H9 (cell line): ENCODE measurements around the gene LATS2. TPM values are rescaled to one million over a fixed set of nuclear protein-coding genes. Genes with fewer than 3 reads are reported as not detected.

ENCODE experiments used
- DNase-seq: peaks from one replicate; pipeline ENCODE4 v3.0.0-alpha.2; 2017
- H2AFZ ChIP-seq: one replicate; pipeline ENCODE4 v1.6.1; 2013; ENCODE audit warnings: mild to moderate bottlenecking, low read length, control low read depth, moderate library complexity
- H2AK5ac ChIP-seq: 2 replicates; pipeline ENCODE4 v1.6.1; 2013; ENCODE audit warnings: low read length, control low read depth, mixed read lengths; ENCODE audit not compliant: insufficient read length
- H2BK120ac ChIP-seq: one replicate; pipeline ENCODE4 v1.6.1; 2013; ENCODE audit warnings: low read depth, mild to moderate bottlenecking, low read length, control low read depth, inconsistent platforms; ENCODE audit not compliant: poor library complexity, severe bottlenecking
- H2BK12ac ChIP-seq: 2 replicates; pipeline ENCODE4 v1.6.1; 2013; ENCODE audit warnings: low read length, control low read depth, mixed read lengths, low read depth; ENCODE audit not compliant: insufficient read length
- H2BK15ac ChIP-seq: 2 replicates; pipeline ENCODE4 v1.6.1; 2013; ENCODE audit warnings: low read depth, low read length, control low read depth
- H2BK20ac ChIP-seq: one replicate; pipeline ENCODE4 v1.6.1; 2013; ENCODE audit warnings: low read depth, mild to moderate bottlenecking, low read length, control low read depth, inconsistent platforms; ENCODE audit not compliant: poor library complexity, severe bottlenecking
- H2BK5ac ChIP-seq: 2 replicates; pipeline ENCODE4 v1.6.1; 2013; ENCODE audit warnings: low read length, control low read depth, mixed read lengths; ENCODE audit not compliant: insufficient read length
- H3K14ac ChIP-seq: 2 replicates; pipeline ENCODE4 v1.6.1; 2013; ENCODE audit warnings: low read length, control low read depth; ENCODE audit not compliant: insufficient read depth
- H3K18ac ChIP-seq: 2 replicates; pipeline ENCODE4 v1.6.1; 2013; ENCODE audit warnings: low read depth, mild to moderate bottlenecking, mixed read lengths, low read length, control low read depth; ENCODE audit not compliant: insufficient read length
- H3K23ac ChIP-seq: 2 replicates; pipeline ENCODE4 v1.6.1; 2013; ENCODE audit warnings: low read length, control low read depth, mixed read lengths, low read depth; ENCODE audit not compliant: insufficient read length
- H3K23me2 ChIP-seq: 2 replicates; pipeline ENCODE4 v1.6.1; 2013; ENCODE audit warnings: low read depth, mild to moderate bottlenecking, mixed read lengths, low read length, control low read depth; ENCODE audit not compliant: insufficient read length, poor library complexity, severe bottlenecking
- H3K27ac ChIP-seq: 2 replicates; pipeline ENCODE4 v1.5.1; 2013; ENCODE audit warnings: low read length, control low read depth, mixed read lengths, low read depth; ENCODE audit not compliant: insufficient read length
- H3K27me3 ChIP-seq: 2 replicates; pipeline ENCODE4 v1.6.1; 2013; ENCODE audit warnings: low read length, control low read depth, inconsistent platforms; ENCODE audit not compliant: insufficient read depth
- H3K4ac ChIP-seq: 2 replicates; pipeline ENCODE4 v1.6.1; 2013; ENCODE audit warnings: low read depth, mild to moderate bottlenecking, control low read depth, inconsistent platforms, low read length, moderate library complexity
- H3K4me1 ChIP-seq: 2 replicates; pipeline ENCODE4 v1.6.1; 2013; ENCODE audit warnings: low read length, control low read depth, inconsistent platforms; ENCODE audit not compliant: insufficient read depth
- H3K4me2 ChIP-seq: 2 replicates; pipeline ENCODE4 v1.6.1; 2013; ENCODE audit warnings: low read length, control low read depth, mixed read lengths; ENCODE audit not compliant: insufficient read length, insufficient read depth
- H3K56ac ChIP-seq: 2 replicates; pipeline ENCODE4 v1.6.1; 2013; ENCODE audit warnings: low read depth, mild to moderate bottlenecking, mixed read lengths, low read length, control low read depth; ENCODE audit not compliant: insufficient read length
- H3K79me1 ChIP-seq: 2 replicates; pipeline ENCODE4 v1.6.1; 2013; ENCODE audit warnings: low read depth, mild to moderate bottlenecking, moderate library complexity, low read length, control low read depth, inconsistent platforms; ENCODE audit not compliant: insufficient read depth, poor library complexity, severe bottlenecking
- H3K79me2 ChIP-seq: 2 replicates; pipeline ENCODE4 v1.6.1; 2013; ENCODE audit warnings: low read length, control low read depth, inconsistent platforms; ENCODE audit not compliant: insufficient read depth
- H3K9ac ChIP-seq: 2 replicates; pipeline ENCODE4 v1.6.1; 2013; ENCODE audit warnings: low read length, control low read depth, mixed read lengths; ENCODE audit not compliant: insufficient read length; ENCODE audit errors: extremely low read depth
- H3K9me3 ChIP-seq: one replicate; pipeline ENCODE4 v1.6.1; 2013; ENCODE audit warnings: low read depth, low read length, inconsistent platforms; ENCODE audit not compliant: control insufficient read depth
- H3T11ph ChIP-seq: one replicate; pipeline ENCODE4 v1.6.1; 2013; ENCODE audit warnings: mild to moderate bottlenecking, low read length, control low read depth, inconsistent platforms
- H4K20me1 ChIP-seq: one replicate; pipeline ENCODE4 v1.6.1; 2013; ENCODE audit not compliant: control insufficient read depth, insufficient read length, insufficient read depth
- H4K5ac ChIP-seq: 2 replicates; pipeline ENCODE4 v1.6.1; 2013; ENCODE audit warnings: low read depth, mild to moderate bottlenecking, mixed read lengths, low read length, control low read depth; ENCODE audit not compliant: insufficient read length
- H4K8ac ChIP-seq: replicated peaks from 2 replicates; pipeline ENCODE4 v1.6.1; 2013; ENCODE audit warnings: low read length, control low read depth, mixed read lengths, low read depth; ENCODE audit not compliant: insufficient read length
- H4K91ac ChIP-seq: 2 replicates; pipeline ENCODE4 v1.6.1; 2013; ENCODE audit warnings: low read depth, mild to moderate bottlenecking, moderate library complexity, mixed read lengths, low read length, control low read depth; ENCODE audit not compliant: insufficient read length
- H3K27ac Mint-ChIP-seq, 3 experiments: 2 replicates in 2 of 3; 3 replicates in 1 of 3; pipeline ENCODE4 v1.8.0; 2020 to 2021; ENCODE audit warnings: mixed read lengths in 3 of 3, mild to moderate bottlenecking in 1 of 3, moderate library complexity in 1 of 3
- H3K27me3 Mint-ChIP-seq: 2 replicates; pipeline ENCODE4 v1.8.0; 2021; ENCODE audit warnings: low read depth, mild to moderate bottlenecking, moderate library complexity, mixed read lengths
- H3K36me3 Mint-ChIP-seq, 3 experiments: 2 replicates in 2 of 3; 3 replicates in 1 of 3; pipeline ENCODE4 v1.8.0; 2020 to 2021; ENCODE audit warnings: low read depth in 3 of 3, mixed read lengths in 3 of 3; ENCODE audit not compliant: insufficient read depth in 1 of 3
- H3K4me1 Mint-ChIP-seq, 2 experiments: 2 replicates each; pipeline ENCODE4 v1.8.0; 2020; ENCODE audit warnings: mixed read lengths in 2 of 2
- H3K4me3 Mint-ChIP-seq, 2 experiments: 2 replicates in 1 of 2; 3 replicates in 1 of 2; pipeline ENCODE4 v1.8.0; 2020 to 2021; ENCODE audit warnings: mild to moderate bottlenecking in 2 of 2, mixed read lengths in 2 of 2, moderate library complexity in 1 of 2
- H3K9me3 Mint-ChIP-seq, 2 experiments: 2 replicates in 1 of 2; 3 replicates in 1 of 2; pipeline ENCODE4 v1.8.0; 2020; ENCODE audit warnings: mild to moderate bottlenecking in 2 of 2, mixed read lengths in 2 of 2, moderate library complexity in 1 of 2
- WGBS: extraction: QIAGEN DNeasy Blood & Tissue Kit; methylation state at CpG from one replicate; pipeline ENCODE4 v1.1.7; 2013; ENCODE audit warnings: missing lambda C conversion rate, low lambda C conversion rate, mixed read lengths; ENCODE audit not compliant: insufficient read length; ENCODE audit errors: extremely low coverage; 5-methylcytosine and 5-hydroxymethylcytosine counted together
- total RNA-seq: library from RNA; stranded (reverse); gene quantifications from 2 replicates; pipeline ENCODE4 v1.2.1, GENCODE V29; 2021
- TF ChIP-seq, protein P1 (sequence below): fragments of 200-600 bp; sonication (generic); conservative IDR thresholded peaks from 3 replicates; pipeline ENCODE4 v1.8.0; 2021; ENCODE audit warnings: antibody characterized with exemption, mild to moderate bottlenecking

LATS2 gene
- total RNA-seq, 1 experiment from 2014 or later, result 20.0 TPM

DNA sequence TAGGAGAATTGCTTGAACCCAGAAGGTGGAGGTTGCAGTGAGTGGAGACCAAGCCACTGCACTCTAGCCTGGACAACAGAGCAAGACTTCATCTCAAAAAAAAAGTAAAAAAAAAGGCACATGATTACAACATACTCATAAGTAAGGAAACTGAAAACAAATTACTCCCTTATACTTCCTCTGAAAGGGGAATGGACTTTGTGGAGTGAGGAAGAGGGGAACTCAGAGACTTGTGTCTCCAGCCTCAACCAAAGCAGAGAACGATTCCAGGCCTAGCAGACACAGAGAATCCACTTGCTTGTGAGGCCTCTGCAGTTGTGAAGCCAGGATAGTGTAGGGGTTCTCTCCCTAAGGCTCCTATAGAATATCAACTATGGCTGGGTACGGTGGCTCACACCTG lies 4.3 kb upstream of the LATS2 start:
- no peak overlapping the region for H2AK5ac ChIP-seq
- WGBS, result no CpG with 5 or more reads among the region's 2 CpGs
- H2BK12ac ChIP-seq, result no peak overlapping the region
- H3K18ac ChIP-seq, result no peak overlapping the region
- no peak overlapping the region for H4K91ac ChIP-seq
- no peak overlapping the region for H3K4me3 Mint-ChIP-seq
- H3K79me2 ChIP-seq, result no peaks in the 10 kb centered on the region
- H3K4me1 ChIP-seq, result no peaks in the 10 kb centered on the region
- H3K9me3 Mint-ChIP-seq, result no peaks in the 10 kb centered on the region; a peak in 1 of 5 replicates
- TF ChIP-seq, protein P1, sequence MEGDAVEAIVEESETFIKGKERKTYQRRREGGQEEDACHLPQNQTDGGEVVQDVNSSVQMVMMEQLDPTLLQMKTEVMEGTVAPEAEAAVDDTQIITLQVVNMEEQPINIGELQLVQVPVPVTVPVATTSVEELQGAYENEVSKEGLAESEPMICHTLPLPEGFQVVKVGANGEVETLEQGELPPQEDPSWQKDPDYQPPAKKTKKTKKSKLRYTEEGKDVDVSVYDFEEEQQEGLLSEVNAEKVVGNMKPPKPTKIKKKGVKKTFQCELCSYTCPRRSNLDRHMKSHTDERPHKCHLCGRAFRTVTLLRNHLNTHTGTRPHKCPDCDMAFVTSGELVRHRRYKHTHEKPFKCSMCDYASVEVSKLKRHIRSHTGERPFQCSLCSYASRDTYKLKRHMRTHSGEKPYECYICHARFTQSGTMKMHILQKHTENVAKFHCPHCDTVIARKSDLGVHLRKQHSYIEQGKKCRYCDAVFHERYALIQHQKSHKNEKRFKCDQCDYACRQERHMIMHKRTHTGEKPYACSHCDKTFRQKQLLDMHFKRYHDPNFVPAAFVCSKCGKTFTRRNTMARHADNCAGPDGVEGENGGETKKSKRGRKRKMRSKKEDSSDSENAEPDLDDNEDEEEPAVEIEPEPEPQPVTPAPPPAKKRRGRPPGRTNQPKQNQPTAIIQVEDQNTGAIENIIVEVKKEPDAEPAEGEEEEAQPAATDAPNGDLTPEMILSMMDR, result no peak
- H3T11ph ChIP-seq, result no peak overlapping the region
- H3K27me3 Mint-ChIP-seq, result no peaks in the 10 kb centered on the region
- no peak overlapping the region for H3K4me2 ChIP-seq
- no peak overlapping the region for H4K8ac ChIP-seq
- no peak overlapping the region for H2BK120ac ChIP-seq
- H3K14ac ChIP-seq, result no peak overlapping the region
- no peaks in the 10 kb centered on the region for H3K36me3 Mint-ChIP-seq
- no peak overlapping the region for H2BK15ac ChIP-seq
- H2AFZ ChIP-seq, result no peak overlapping the region
- H3K4me1 Mint-ChIP-seq, result peaks cover 6 to 9% of the 10 kb centered on the region in 2 experiments; a peak in 3 of 4 replicates
- H3K23me2 ChIP-seq, result no peaks in the 10 kb centered on the region
- H3K79me1 ChIP-seq, result no peaks in the 10 kb centered on the region
- H2BK20ac ChIP-seq, result no peak overlapping the region
- no peak overlapping the region for H4K5ac ChIP-seq
- no peak overlapping the region for H3K9ac ChIP-seq
- no peak overlapping the region for H2BK5ac ChIP-seq
- H3K23ac ChIP-seq, result no peak overlapping the region
- DNase-seq, result no peak
- H3K27me3 ChIP-seq, result no peaks in the 10 kb centered on the region
- no peaks in the 10 kb centered on the region for H4K20me1 ChIP-seq
- no peak overlapping the region for H3K27ac Mint-ChIP-seq
- H3K9me3 ChIP-seq, result no peaks in the 10 kb centered on the region
- H3K27ac ChIP-seq, result no peak overlapping the region
- H3K4ac ChIP-seq, result no peak overlapping the region
- no peak overlapping the region for H3K56ac ChIP-seq
